Activated T-cell treated with anti-CD3 and anti-CD28 coated beads for 48 hours (primary cell): ENCODE data around the gene DZIP1L.
"Not testable (repeated sequence)": the region's sequence is repeated elsewhere in the genome, so short reads cannot be mapped to it uniquely, and the experiment has no call there.

Experiments
- DNase-seq: peaks from one replicate; pipeline ENCODE4 v3.0.0-alpha.2; 2020; ENCODE audit warnings: low read depth

The DZIP1L gene

GRCh38 chr3:138113326-138113725, 2.1 kb downstream of the DZIP1L start:
- DNase-seq = no peak

GRCh38 chr3:138112362-138112761, 3.0 kb downstream of the DZIP1L start:
- no peak for DNase-seq

GRCh38 chr3:138105598-138105997, 9.8 kb downstream of the DZIP1L start:
- DNase-seq = no peak

- DNase-seq = no peak
Observed at GRCh38 chr3:138103466-138103865, 11.9 kb downstream of the DZIP1L start.

- not testable (repeated sequence) for DNase-seq
Observed at GRCh38 chr3:138101351-138101940, 14.0 kb downstream of the DZIP1L start.

- DNase-seq = no peak
Observed at GRCh38 chr3:138099417-138099816, 16.0 kb downstream of the DZIP1L start.

GRCh38 chr3:138097192-138098172, 17.9 kb downstream of the DZIP1L start:
- DNase-seq = no peak

GRCh38 chr3:138093721-138094120, 21.7 kb downstream of the DZIP1L start:
- no peak for DNase-seq

GRCh38 chr3:138092023-138092422, 23.4 kb downstream of the DZIP1L start:
- no peak for DNase-seq

GRCh38 chr3:138089091-138089490, 26.3 kb downstream of the DZIP1L start:
- no peak for DNase-seq

- not testable (repeated sequence) for DNase-seq
Observed at GRCh38 chr3:138085745-138086144, 29.7 kb downstream of the DZIP1L start.

GRCh38 chr3:138084196-138084595, 31.2 kb downstream of the DZIP1L start:
- no peak for DNase-seq

GRCh38 chr3:138082992-138083386, 32.4 kb downstream of the DZIP1L start:
- no peak for DNase-seq

GRCh38 chr3:138082085-138082991, 33.1 kb downstream of the DZIP1L start:
- DNase-seq = no peak

GRCh38 chr3:138081371-138082084, 33.9 kb downstream of the DZIP1L start:
- DNase-seq = no peak

- no peak for DNase-seq
Observed at GRCh38 chr3:138079901-138080300, 35.5 kb downstream of the DZIP1L start.

GRCh38 chr3:138078901-138079344, 36.5 kb downstream of the DZIP1L start:
- DNase-seq = no peak

- DNase-seq = no peak
Observed at GRCh38 chr3:138078096-138078495, 37.3 kb downstream of the DZIP1L start.

- DNase-seq = no peak
Observed at GRCh38 chr3:138072796-138073195, 42.6 kb downstream of the DZIP1L start.

GRCh38 chr3:138070006-138070405, 45.4 kb downstream of the DZIP1L start:
- DNase-seq = no peak

GRCh38 chr3:138068579-138069174, 46.7 kb downstream of the DZIP1L start:
- peak; percentile 73 for DNase-seq
